ENCODE data around the gene KRTAP10-5.

KRTAP10-5 gene

GRCh38 chr21:44599264-44600029 is 19.0 kb upstream of the KRTAP10-5 start:
- DNase-seq (ENCODE audit: low read depth) = no peak
- TF ChIP-seq, protein P1, sequence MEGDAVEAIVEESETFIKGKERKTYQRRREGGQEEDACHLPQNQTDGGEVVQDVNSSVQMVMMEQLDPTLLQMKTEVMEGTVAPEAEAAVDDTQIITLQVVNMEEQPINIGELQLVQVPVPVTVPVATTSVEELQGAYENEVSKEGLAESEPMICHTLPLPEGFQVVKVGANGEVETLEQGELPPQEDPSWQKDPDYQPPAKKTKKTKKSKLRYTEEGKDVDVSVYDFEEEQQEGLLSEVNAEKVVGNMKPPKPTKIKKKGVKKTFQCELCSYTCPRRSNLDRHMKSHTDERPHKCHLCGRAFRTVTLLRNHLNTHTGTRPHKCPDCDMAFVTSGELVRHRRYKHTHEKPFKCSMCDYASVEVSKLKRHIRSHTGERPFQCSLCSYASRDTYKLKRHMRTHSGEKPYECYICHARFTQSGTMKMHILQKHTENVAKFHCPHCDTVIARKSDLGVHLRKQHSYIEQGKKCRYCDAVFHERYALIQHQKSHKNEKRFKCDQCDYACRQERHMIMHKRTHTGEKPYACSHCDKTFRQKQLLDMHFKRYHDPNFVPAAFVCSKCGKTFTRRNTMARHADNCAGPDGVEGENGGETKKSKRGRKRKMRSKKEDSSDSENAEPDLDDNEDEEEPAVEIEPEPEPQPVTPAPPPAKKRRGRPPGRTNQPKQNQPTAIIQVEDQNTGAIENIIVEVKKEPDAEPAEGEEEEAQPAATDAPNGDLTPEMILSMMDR (conservative IDR thresholded peaks at IDR 0.05; ENCODE audit: low read depth, low read length) = no peak

DNA sequence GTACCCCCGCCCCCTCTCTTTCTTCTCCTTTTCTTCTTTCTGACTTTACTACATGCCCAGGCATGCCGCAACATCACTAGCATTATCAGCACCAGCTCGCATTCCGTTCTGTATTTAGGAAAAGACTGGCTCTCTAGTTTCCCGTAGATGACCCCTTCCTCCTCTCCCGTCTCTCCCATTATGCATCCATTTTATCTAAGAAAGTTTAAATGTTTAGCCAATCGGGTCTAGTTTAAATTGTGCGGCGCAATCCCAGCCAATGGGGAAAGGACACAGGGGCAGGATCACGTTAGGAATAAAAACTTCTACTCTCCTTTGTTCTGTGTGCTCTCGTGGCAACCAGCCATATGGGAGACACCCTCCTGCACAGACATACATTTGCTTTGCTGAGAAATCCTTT is 17.7 kb upstream of the KRTAP10-5 start:
- no peak for DNase-seq (ENCODE audit: low read depth)
- TF ChIP-seq, protein P1 (conservative IDR thresholded peaks at IDR 0.05; ENCODE audit: low read depth, low read length) = no peak

More at GRCh38 chr21:44599264-44600029, 19.0 kb upstream of the KRTAP10-5 start:
- H3K4me3 ChIP-seq (ENCODE audit: low read depth, low read length) = no peak overlapping the region

DNA sequence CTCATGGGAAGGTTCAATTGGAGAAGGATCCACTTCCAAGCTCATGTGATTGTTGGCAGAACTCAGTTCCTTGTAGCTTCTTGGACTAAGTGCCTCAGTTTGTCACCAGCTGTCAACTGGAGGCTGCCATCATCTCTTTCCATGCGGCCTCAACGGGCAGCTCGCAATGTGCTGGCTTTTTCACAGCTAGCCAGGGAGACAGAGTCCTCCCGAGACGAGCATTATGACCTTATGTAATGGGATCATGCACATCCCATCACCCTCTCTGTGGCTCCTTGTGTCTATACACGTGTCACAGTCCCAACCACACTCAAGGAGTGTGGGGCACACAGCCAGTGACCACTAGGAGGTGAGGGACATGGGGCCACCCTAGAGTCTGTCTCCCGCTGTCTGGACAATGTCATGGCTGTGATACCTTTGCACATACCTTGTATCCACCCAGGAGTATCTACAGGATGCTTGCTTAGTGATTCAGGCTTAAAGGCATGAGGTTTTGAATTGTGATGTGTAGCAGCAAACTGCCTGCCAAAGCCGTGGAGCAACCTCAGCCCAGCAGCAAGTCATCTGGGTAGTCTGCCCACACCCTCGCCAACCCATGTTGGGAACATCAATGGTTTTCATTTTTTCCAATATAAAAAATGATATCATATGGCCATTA is 15.8 kb upstream of the KRTAP10-5 start:
- TF ChIP-seq, protein P1 (conservative IDR thresholded peaks at IDR 0.05; ENCODE audit: low read depth, low read length) = no peak
- H3K4me3 ChIP-seq (ENCODE audit: low read depth, low read length) = no peak overlapping the region
- DNase-seq (ENCODE audit: low read depth) = no peak

More for the DNA sequence above, 17.7 kb upstream of the KRTAP10-5 start:
- no peak overlapping the region for H3K4me3 ChIP-seq (ENCODE audit: low read depth, low read length)

DNA sequence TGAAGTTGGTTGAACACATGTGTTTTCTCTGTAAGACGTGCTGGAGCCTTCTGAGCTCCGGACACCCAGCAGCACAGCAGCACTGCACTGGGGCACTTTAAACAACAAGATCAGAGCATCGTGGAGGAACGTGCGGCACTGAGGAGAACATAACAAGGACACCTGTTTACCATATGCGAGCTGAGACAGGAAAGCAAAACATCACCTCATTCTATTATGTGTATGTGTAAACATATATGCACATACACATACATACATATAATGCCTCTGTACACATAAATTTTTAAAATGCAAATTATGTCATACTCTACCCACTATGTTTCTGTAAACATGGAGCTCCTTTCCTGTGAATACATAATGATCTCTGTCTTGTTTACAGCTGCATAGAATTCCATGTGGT is 15.1 kb upstream of the KRTAP10-5 start:
- TF ChIP-seq, protein P1 (conservative IDR thresholded peaks at IDR 0.05; ENCODE audit: low read depth, low read length) = no peak
- H3K4me3 ChIP-seq (ENCODE audit: low read depth, low read length) = no peak overlapping the region
- no peak for DNase-seq (ENCODE audit: low read depth)

- TF ChIP-seq, protein P1 (conservative IDR thresholded peaks at IDR 0.05; ENCODE audit: low read depth, low read length) = no peak
- no peak overlapping the region for H3K4me3 ChIP-seq (ENCODE audit: low read depth, low read length)
- DNase-seq (ENCODE audit: low read depth) = no peak
Measured at GRCh38 chr21:44594406-44594916, 14.1 kb upstream of the KRTAP10-5 start.

DNA sequence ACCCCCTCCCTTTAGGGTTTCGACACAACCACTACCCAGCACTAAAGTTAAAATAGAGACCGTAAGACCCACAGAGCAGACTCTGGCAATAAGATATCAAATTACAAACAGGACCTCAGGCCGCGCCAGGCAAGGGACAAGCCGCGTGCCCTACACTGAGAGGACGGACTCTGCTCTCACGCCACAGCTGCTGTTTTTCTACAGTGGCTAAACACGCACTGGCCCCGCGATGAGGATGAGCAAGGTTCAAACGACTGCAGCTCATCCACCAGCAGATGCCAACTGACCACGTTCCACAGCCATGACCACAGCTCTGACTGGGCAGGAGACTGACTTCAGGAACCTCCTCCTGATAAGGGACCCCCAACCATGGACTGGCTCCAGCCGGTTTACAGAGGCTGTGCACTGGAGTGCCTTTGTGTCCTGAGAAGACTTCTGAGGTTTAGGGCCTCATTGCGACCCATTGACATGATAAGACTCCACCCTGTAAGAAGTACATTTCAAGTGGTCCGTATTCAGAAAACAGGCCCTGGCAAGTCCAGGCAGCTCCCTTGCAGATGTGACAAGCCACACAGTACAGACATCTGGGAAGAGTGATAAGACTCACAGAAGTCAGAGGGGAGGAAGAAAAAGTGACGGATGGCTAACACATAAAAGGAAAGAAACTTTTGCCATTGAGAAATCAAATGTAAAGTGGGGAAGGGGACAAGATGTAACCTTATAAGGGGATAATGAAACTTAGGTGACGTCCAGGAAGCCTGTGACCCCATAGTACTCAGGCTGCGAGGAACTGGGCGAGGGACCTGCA is 13.4 kb upstream of the KRTAP10-5 start:
- TF ChIP-seq, protein P1 (conservative IDR thresholded peaks at IDR 0.05; ENCODE audit: low read depth, low read length) = no peak
- no peak for DNase-seq (ENCODE audit: low read depth)
- no peak overlapping the region for H3K4me3 ChIP-seq (ENCODE audit: low read depth, low read length)

Data from choroid plexus epithelial cell (primary cell).